GM19240 (cell line): ENCODE results near the gene ERBB4.

Source experiments
- DNase-seq: peaks from one replicate; pipeline ENCODE4 v3.0.0; 2011; ENCODE audit warnings: low spot score; ENCODE audit not compliant: insufficient read length

The ERBB4 gene

GRCh38 chr2:212538305-212539071, at the start of gene ERBB4:
ERBB4 (minus strand) TSS chr2:212538802; CDS start chr2:212538530, 272 bp downstream.
- no peak for DNase-seq

- DNase-seq = no peak
Measured at GRCh38 chr2:212580117-212580516, 41.5 kb upstream of the ERBB4 start.

GRCh38 chr2:212556296-212556695, 17.7 kb upstream of the ERBB4 start:
- DNase-seq = no peak

- DNase-seq = no peak
Measured at GRCh38 chr2:212554233-212554632, 15.6 kb upstream of the ERBB4 start.

GRCh38 chr2:212549941-212550340, 11.3 kb upstream of the ERBB4 start:
- no peak for DNase-seq

GRCh38 chr2:212549463-212549862, 10.9 kb upstream of the ERBB4 start:
- no peak for DNase-seq

- no peak for DNase-seq
Measured at GRCh38 chr2:212548455-212548819, 9.8 kb upstream of the ERBB4 start.

GRCh38 chr2:212547716-212548454, 9.3 kb upstream of the ERBB4 start:
- DNase-seq = no peak

GRCh38 chr2:212546669-212547068, 8.1 kb upstream of the ERBB4 start:
- DNase-seq = no peak

GRCh38 chr2:212540341-212540740, 1.7 kb upstream of the ERBB4 start:
- no peak for DNase-seq

- no peak for DNase-seq
Measured at GRCh38 chr2:212539072-212539880, 674 bp upstream of the ERBB4 start.

GRCh38 chr2:212537726-212538304, 787 bp downstream of the ERBB4 start:
- DNase-seq = no peak

GRCh38 chr2:212536817-212537725, 1.5 kb downstream of the ERBB4 start:
- no peak for DNase-seq

GRCh38 chr2:212535996-212536816, 2.4 kb downstream of the ERBB4 start:
- no peak for DNase-seq

- DNase-seq = no peak
Measured at GRCh38 chr2:212534336-212534735, 4.3 kb downstream of the ERBB4 start.

GRCh38 chr2:212532585-212532984, 6.0 kb downstream of the ERBB4 start:
- DNase-seq = no peak

GRCh38 chr2:212532087-212532486, 6.5 kb downstream of the ERBB4 start:
- DNase-seq = no peak

- no peak for DNase-seq
Measured at GRCh38 chr2:212531499-212531898, 7.1 kb downstream of the ERBB4 start.

- DNase-seq = no peak
Measured at GRCh38 chr2:212530991-212531390, 7.6 kb downstream of the ERBB4 start.

- no peak for DNase-seq
Measured at GRCh38 chr2:212530373-212530772, 8.2 kb downstream of the ERBB4 start.
